Activated gamma-delta T cell treated with anti-CD3 and anti-CD28 coated beads, Interleukin-2, amount 50 U/mL, for 16 hours (primary cell): Measurements from ENCODE around the gene NPIPB9.
"Not testable (repeated sequence)": the region's sequence is repeated elsewhere in the genome, so short reads cannot be mapped to it uniquely, and the experiment has no call there.

Experiments
- DNase-seq: peaks from one replicate; pipeline ENCODE4 v3.0.0-alpha.2; 2020; ENCODE audit warnings: low read depth

Gene NPIPB9

DNA sequence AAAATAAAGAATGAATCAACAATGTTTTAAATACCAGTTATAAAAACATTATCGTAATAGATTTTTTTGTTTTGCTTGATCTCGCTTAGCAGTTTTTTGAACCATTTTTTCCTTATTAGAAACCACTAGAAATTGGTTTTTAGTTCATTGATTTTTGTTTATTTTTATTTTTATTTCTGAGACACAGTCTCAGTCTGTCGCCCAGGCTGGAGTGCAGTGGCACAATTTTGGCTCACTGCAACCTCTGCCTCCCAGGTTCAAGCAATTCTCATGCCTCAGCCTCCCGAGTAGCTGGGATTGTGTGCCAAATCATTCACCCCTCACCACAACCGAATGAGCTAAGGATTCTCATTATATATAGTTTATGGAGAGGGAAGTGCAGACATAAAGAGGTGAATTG is at the start of gene NPIPB9:
NPIPB9 (plus strand) TSS at position 301 of the 400 bp plus-strand sequence.
- not testable (repeated sequence) for DNase-seq

DNA sequence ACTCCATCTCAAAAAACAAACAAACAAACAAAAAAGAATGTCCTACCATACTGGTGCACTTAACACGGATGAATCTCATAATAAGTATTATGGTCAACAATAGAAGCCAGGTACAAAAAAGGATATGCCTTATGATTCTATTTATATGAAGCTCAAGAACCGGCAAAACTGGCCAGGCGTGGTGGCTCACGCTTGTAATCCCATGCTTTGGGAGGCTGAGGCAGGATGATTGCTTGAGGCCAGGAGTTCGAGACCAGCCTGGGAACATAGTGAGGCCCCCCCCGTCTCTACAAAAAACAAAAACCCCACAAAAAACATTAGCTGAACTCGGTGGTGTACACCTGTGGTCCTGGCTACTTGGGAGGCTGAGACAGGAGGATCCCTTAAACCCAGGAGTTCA is 47.3 kb upstream of the NPIPB9 start:
- not testable (repeated sequence) for DNase-seq

GRCh38 chr16:28711220-28712083 is 40.1 kb upstream of the NPIPB9 start, which contains the start of gene EIF3C:
TSS of gene EIF3C (plus strand) at chr16:28711464. CDS start at chr16:28711687, 223 bp downstream.
- not testable (repeated sequence) for DNase-seq

- not testable (repeated sequence) for DNase-seq
Measured at GRCh38 chr16:28722852-28723650, 28.5 kb upstream of the NPIPB9 start.

DNA sequence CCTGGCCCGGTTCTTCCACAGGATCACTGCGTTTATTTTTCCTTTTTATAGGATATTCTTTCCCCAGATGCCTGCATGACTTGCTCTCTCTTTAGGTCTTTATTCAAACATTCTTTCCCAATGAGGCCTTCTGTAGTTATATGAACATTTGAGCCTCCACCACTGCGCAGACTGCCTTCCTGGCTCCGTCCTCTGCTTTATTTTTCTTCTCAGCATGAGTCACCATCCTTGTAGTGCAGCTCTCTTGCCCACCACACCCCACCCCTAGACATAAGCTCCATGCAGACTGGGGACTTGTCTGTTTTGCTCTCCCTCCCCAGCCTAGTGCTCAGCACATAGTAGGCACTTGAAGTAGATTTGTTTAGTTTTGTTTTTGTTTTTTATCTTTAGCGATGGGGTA is 20.3 kb upstream of the NPIPB9 start:
- DNase-seq = not testable (repeated sequence)

DNA sequence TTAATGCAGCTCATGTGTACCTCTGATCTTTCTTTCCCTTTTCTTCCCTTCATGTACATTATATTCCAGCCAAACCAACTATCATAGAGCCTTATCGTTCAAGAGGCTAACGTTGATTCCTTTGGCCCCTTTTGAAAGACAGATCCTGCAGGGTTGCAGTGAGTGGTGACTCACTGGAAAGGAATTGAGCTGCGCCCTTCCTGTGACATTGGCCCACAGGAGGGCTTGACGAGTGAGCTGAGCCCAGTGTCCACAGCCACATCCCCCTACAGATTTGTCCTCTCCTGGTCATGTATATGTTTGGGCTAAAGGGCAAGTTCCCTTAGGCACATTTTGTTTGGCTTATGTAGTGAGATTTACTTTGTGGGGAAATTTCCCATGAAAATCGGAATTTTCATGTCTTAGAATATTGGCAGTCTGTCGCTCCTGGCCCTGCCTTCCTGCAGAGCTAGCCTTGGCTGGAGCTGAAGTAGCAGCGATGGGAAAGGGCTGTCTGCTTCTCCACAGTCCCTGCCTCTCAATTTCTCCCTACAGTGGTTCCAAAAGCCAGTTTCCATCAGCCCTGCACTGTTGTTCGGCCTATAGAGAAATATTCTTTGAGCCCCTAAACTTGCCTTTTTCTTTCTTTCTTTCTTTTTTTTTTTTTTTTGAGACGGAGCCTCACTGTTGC is 19.0 kb upstream of the NPIPB9 start:
- not testable (repeated sequence) for DNase-seq

DNA sequence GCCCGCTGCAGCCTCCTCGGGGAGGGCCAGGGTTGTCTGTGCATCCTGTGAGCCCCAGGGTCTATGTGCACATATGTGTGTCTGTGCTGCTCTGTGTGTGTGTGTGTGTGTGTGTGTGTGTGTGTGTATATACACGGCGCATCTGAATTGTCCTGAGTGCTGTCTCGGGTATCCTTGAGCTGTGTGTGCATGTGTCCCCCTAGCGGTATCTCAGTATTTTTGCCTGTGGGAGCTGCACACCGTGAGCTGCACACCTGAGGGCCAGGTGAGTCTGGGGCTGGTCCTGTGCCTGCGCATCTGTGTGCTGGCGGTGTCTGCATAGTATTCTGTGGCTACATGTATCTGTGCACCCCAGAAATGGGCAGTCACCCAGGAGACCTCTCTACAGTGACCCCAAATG is 11.8 kb upstream of the NPIPB9 start:
- DNase-seq = not testable (repeated sequence)

GRCh38 chr16:28740631-28741030 is 11.0 kb upstream of the NPIPB9 start:
- DNase-seq = not testable (repeated sequence)

DNA sequence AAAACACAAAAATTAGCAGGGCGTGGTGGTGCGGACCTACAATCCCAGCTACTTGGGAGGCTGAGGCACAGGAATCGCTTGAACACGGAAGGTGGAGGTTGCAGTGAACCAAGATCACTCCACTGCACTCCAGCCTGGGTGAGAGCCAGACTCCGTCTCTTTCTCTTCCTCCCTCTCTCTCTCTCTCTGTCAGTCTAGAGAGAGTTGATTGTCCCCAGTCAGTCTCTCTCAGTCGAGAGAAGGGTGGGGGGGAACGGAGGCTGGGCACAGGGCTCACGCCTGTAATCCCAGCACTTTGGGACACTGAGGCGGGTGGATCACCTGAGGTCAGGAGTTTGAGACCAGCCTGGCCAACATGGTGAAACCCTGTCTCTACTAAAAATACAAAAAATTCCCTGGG is 10.3 kb upstream of the NPIPB9 start:
- DNase-seq = not testable (repeated sequence)

- not testable (repeated sequence) for DNase-seq
Measured at GRCh38 chr16:28746618-28747350, 4.8 kb upstream of the NPIPB9 start.

GRCh38 chr16:28749997-28750465 is 1.6 kb upstream of the NPIPB9 start:
- DNase-seq = not testable (repeated sequence)

- DNase-seq = not testable (repeated sequence)
Measured at GRCh38 chr16:28750469-28751067, 1.0 kb upstream of the NPIPB9 start.

DNA sequence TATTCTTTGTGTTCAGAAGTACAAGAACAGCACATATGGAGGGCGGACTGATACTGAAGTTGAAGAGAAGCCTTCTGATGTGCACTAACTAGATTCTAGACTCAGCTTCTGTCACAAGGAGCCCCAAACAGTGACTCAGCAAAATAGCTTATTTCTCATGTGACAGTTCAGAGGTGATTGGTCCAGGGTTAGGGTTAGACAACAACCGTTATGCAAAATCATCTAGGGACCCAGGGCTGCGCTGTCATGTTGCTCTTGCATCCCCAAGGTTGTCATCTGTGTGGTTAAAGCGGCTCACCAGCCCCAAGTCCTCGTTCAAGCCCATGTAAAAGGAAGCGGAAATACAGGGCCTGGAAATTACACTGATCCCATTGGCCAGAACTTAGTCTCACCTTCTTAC is 30.1 kb downstream of the NPIPB9 start:
- not testable (repeated sequence) for DNase-seq

DNA sequence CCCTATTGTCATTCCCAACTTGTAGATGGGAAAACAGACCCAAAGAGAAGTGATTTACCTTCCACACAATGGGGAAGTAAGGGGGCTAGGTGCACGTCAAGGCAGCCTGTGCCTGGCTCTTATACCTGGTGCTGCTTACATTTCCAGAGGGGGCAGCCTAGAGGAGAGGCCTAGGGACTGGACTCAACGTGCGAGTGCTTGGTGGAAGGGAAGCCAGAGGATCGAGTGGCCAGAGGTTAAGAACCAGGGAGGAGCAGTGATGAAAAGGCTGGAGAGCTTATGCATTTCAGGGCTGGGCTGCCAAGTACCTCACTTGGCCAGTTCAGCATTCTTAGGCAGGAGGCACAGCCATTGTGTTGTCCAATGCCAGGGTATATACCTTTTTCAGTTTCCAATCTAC is 30.8 kb downstream of the NPIPB9 start:
- not testable (repeated sequence) for DNase-seq

DNA sequence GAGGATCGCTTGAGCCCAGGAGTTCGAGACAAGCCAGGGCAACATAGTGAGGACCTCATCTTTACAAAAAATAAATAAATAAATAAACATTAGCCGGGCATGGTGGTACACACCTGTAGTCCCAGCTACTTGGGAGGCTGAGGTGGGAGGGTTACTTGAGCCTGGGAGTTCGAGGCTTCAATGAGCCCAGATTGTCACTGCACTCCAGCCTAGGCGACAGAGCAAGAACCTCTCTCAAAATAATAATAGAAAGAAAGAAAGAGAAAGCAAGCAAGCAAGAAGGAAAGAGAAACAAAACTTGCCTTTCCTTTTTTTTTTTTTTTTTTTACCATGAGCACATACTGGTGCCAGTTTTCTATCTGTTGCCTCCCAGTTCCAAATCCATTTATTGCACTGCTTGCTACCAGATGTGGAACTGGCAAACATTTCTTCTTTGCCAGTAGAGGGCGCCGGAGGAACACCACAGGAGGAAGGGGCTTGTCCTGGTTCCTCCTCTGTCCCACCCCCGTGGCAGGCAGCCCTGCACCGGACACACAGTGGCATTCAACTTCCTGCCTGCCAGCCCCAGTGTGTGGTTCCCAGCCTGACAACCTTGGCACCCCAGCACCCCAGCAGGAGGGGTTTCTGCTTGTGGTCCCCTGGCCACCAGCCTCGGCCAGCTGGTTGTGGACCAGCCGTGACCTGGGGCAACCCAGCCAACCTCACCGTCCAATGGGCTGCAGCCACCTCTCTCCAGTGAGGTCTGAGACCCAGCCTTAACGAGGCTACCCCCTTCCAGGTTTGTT is 50.8 kb downstream of the NPIPB9 start:
- DNase-seq = peak; percentile 73

- not testable (repeated sequence) for DNase-seq
Measured at GRCh38 chr16:28807445-28808120, 56.0 kb downstream of the NPIPB9 start.

- DNase-seq = no peak
Measured at GRCh38 chr16:28820016-28820415, 68.4 kb downstream of the NPIPB9 start.

GRCh38 chr16:28820546-28820945 is 69.0 kb downstream of the NPIPB9 start:
- not testable (repeated sequence) for DNase-seq

- DNase-seq = no peak
Measured at GRCh38 chr16:28821874-28822519, 70.4 kb downstream of the NPIPB9 start.
